Endothelial cell of umbilical vein (primary cell): ENCODE results near the gene GEMIN5. TPM values are rescaled to one million over a fixed set of nuclear protein-coding genes. Genes with fewer than 3 reads are reported as not detected.

Source experiments
- BruUV-seq: library from RNA; stranded (reverse); fragments of 400-500 nt; replicated peaks from 2 replicates; lab custom pipeline; 2021; lab: Mats Ljungman, UMichigan
- CTCF ChIA-PET: fragments of 300-600, 350-600 bp; sonication (Branson Sonifier 250); formaldehyde crosslinking; loops from one replicate; lab custom pipeline; 2021; ENCODE audit warnings: antibody characterized with exemption, inconsistent platforms; lab: Charles Lee
- POLR2A ChIA-PET: fragments of 300-600, 350-600 bp; sonication (Branson Sonifier 250); formaldehyde crosslinking; loops from one replicate; lab custom pipeline; 2021; ENCODE audit warnings: antibody characterized with exemption, inconsistent platforms; lab: Charles Lee
- DNase-seq: peaks from one replicate; pipeline ENCODE4 v3.0.0-alpha.2; 2011; ENCODE audit warnings: low read depth, low spot score
- FAIRE-seq: peaks from 2 replicates; lab custom pipeline; 2011; peaks lifted over from hg19 to GRCh38; lab: Jason Lieb, UNC
- H2AFZ ChIP-seq: 2 replicates; pipeline ENCODE4 v1.6.0; 2012; ENCODE audit warnings: low read depth, low read length, control low read depth, inconsistent platforms
- H3K27ac ChIP-seq: 2 replicates; pipeline ENCODE4 v1.5.1; 2011; ENCODE audit warnings: low read depth, mild to moderate bottlenecking, control low read depth, low read length, moderate library complexity; ENCODE audit not compliant: insufficient read depth
- H3K27me3 ChIP-seq, 2 experiments: 2 replicates each; pipeline versions ENCODE4 v1.6.0 to v1.6.1; 2011; ENCODE audit warnings: low read length in 2 of 2, mixed read lengths in 1 of 2; ENCODE audit not compliant: control insufficient read depth in 2 of 2, insufficient read depth in 2 of 2
- H3K36me3 ChIP-seq, 2 experiments: 2 replicates in 1 of 2; 3 replicates in 1 of 2; pipeline ENCODE4 v1.5.1; 2011; ENCODE audit warnings: low read length in 2 of 2, mild to moderate bottlenecking in 1 of 2, moderate library complexity in 1 of 2; ENCODE audit not compliant: control insufficient read depth in 2 of 2, insufficient read depth in 2 of 2; ENCODE audit errors: extremely low read depth in 1 of 2
- H3K4me1 ChIP-seq: 3 replicates; pipeline ENCODE4 v1.5.1; 2011; ENCODE audit warnings: mild to moderate bottlenecking, low read length; ENCODE audit not compliant: control insufficient read depth, insufficient read depth; ENCODE audit errors: extremely low read depth
- H3K4me2 ChIP-seq: 2 replicates; pipeline ENCODE4 v1.6.1; 2011; ENCODE audit warnings: low read length, control low read depth, mixed read lengths; ENCODE audit not compliant: insufficient read depth
- H3K4me3 ChIP-seq, 3 experiments: fragments of 200-600 bp in 1 of 3; sonication (generic), shearing (Covaris generic) in 1 of 3; replicated peaks in 1 of 3; 2 replicates each; pipeline ENCODE4 v1.5.1; 2011 to 2016; ENCODE audit warnings: control low read depth in 3 of 3, low read length in 3 of 3, mild to moderate bottlenecking in 2 of 3, inconsistent platforms in 1 of 3, low read depth in 1 of 3, moderate library complexity in 1 of 3; ENCODE audit not compliant: insufficient read depth in 1 of 3
- H3K79me2 ChIP-seq: 2 replicates; pipeline ENCODE4 v1.6.0; 2012; ENCODE audit warnings: low read length, inconsistent platforms; ENCODE audit not compliant: control insufficient read depth, insufficient read depth
- H3K9ac ChIP-seq: replicated peaks from 2 replicates; pipeline ENCODE3; 2011; ENCODE audit warnings: low read length, control low read depth; ENCODE audit not compliant: insufficient read depth; ENCODE audit errors: extremely low read depth
- H3K9me1 ChIP-seq: replicated peaks from 3 replicates; pipeline ENCODE4 v1.6.0; 2011; ENCODE audit warnings: mild to moderate bottlenecking, low read length; ENCODE audit not compliant: control insufficient read depth, insufficient read depth; ENCODE audit errors: extremely low read depth
- H3K9me3 ChIP-seq: replicated peaks from 2 replicates; pipeline ENCODE4 v1.5.1; 2012; ENCODE audit warnings: low read length, inconsistent platforms; ENCODE audit not compliant: control insufficient read depth, insufficient read depth
- H4K20me1 ChIP-seq: replicated peaks from 2 replicates; pipeline ENCODE3; 2011; ENCODE audit warnings: mild to moderate bottlenecking, low read length; ENCODE audit not compliant: control insufficient read depth, insufficient read depth; ENCODE audit errors: extremely low read depth
- CTCF ChIP-seq, 2 donors: IDR thresholded peaks; 1 replicate in 1 of 2; 2 replicates in 1 of 2; pipeline ENCODE4 v1.5.1; 2011; ENCODE audit warnings: low read length in 2 of 2, mild to moderate bottlenecking in 2 of 2, moderate library complexity in 2 of 2, control low read depth in 1 of 2, inconsistent platforms in 1 of 2, low read depth in 1 of 2; ENCODE audit not compliant: insufficient read depth in 1 of 2; ENCODE audit errors: extremely low read depth in 1 of 2
- EZH2 ChIP-seq: IDR thresholded peaks from 2 replicates; pipeline ENCODE4 v1.6.1; 2012; ENCODE audit warnings: borderline replicate concordance, low read depth, mild to moderate bottlenecking, moderate library complexity, low read length, inconsistent platforms; ENCODE audit not compliant: severe bottlenecking
- FOS ChIP-seq: IDR thresholded peaks from 2 replicates; pipeline ENCODE4 v1.6.1; 2011; ENCODE audit warnings: mild to moderate bottlenecking, low read length, moderate library complexity, borderline replicate concordance; ENCODE audit not compliant: insufficient read depth
- GATA2 ChIP-seq: IDR thresholded peaks from 2 replicates; pipeline ENCODE4 v1.7.0; 2011; ENCODE audit warnings: low read depth, mild to moderate bottlenecking, moderate library complexity, mixed read lengths, low read length; ENCODE audit not compliant: insufficient read length, insufficient read depth
- JUN ChIP-seq: IDR thresholded peaks from 2 replicates; pipeline ENCODE4 v1.6.1; 2011; ENCODE audit warnings: borderline replicate concordance, low read depth; ENCODE audit not compliant: insufficient read length, insufficient read depth
- MYC ChIP-seq: IDR thresholded peaks from one replicate; pipeline ENCODE4 v1.6.1; 2011; ENCODE audit warnings: mild to moderate bottlenecking, low read depth, low read length
- POLR2A ChIP-seq: IDR thresholded peaks from 2 replicates; pipeline ENCODE4 v1.6.1; 2012; ENCODE audit warnings: low read depth, mild to moderate bottlenecking, control low read depth, low read length
- POLR2AphosphoS5 ChIP-seq: IDR thresholded peaks from 2 replicates; pipeline ENCODE4 v1.6.1; 2012; ENCODE audit warnings: low read depth, mild to moderate bottlenecking, control low read depth, low read length, moderate library complexity; ENCODE audit not compliant: insufficient read depth
- dilution Hi-C: fragments of 300-500 bp; cut with MboI; formaldehyde crosslinking; loops from one replicate; pipeline ENCODE4 v1.15.0; 2019; ENCODE audit warnings: low sequenced_read_pairs; ENCODE audit not compliant: extremely low pct_ligation_motif_present
- intact Hi-C: fragments of 100-400 bp; cut with micrococcal nuclease; formaldehyde crosslinking; loops from one replicate; pipeline ENCODE4 v1.10.0; 2022
- polyA plus RNA-seq, 4 experiments: library from polyadenylated mRNA; depleted of rRNA in 3 of 4; stranded (reverse) in 3 of 4; unstranded in 1 of 4; fragments of >200 nt; gene quantifications; 2 replicates each; pipeline versions ENCODE4 v1.2.1 to v1.2.3, GENCODE V29; 2011 to 2012; ENCODE audit warnings: missing spikeins in 1 of 4
- total RNA-seq: library from RNA; stranded (reverse); gene quantifications from 2 replicates; pipeline ENCODE4 v1.2.3, GENCODE V29; 2021
- TF ChIP-seq, protein P1 (sequence below): IDR thresholded peaks from 2 replicates; pipeline ENCODE4 v1.6.1; 2011; ENCODE audit not compliant: insufficient read depth, insufficient read length

The GEMIN5 gene
- total and polyA plus RNA-seq, 2 donors (not counting 3 experiments of a cell fraction or from before 2014, with no cell fraction given) = 7.2 to 23.1 TPM

DNA sequence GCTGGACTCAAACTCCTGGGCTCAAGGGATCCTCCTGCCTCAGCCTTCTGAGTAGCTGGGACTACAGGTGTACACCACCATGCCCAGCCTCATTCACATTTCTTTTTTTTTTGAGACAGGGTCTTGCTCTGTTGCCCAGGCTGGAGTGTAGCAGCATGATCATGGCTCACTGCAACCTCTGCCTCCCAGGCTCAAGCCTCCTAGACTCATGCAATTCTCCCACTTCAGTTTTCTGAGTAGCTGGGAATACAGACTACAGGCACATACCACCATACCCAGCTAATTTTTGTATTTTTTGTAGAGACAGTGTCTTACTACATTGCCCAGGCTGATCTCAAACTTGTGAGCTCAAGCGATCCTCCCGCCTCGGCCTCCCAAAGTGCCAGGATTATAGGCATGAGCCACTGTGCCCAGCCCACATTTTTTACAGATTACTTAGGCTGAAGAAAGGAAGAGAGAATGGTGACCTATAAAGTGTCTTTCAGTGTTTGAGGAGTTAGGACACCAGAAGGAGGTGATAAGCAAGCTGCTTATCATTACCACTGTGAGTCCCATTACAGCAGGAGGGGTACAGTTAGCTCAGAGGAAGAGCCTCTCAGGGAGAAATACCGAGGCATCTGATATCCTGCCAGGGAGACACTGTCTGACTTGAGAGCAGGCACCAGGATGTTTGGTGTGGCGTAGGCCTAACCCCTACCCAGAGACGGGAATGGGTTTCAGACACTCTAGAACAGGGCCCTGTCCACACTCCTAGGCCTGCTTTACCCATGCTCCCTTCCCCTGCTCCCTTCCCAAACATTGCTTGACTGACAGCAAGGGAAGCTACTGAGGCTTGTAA, 97.4 kb downstream of the GEMIN5 start:
- intact Hi-C loops = no loop called here
- Histone ChIP-seq H3K27ac (no peak overlapping the region), H3K9me1 (no peaks in the 10 kb centered on the region), H3K36me3 (no peaks in the 10 kb centered on the region), H3K4me1 (peaks cover 9% of the 10 kb centered on the region), H3K9me3 (no peaks in the 10 kb centered on the region), H4K20me1 (no peaks in the 10 kb centered on the region), H2AFZ (no peak overlapping the region), H3K4me2 (no peak overlapping the region), H3K27me3 (no peaks in the 10 kb centered on the region), H3K9ac (no peak overlapping the region), H3K4me3 (no peak overlapping the region), H3K79me2 (no peaks in the 10 kb centered on the region)
- DNase-seq = no peak
- ChIA-PET POLR2A (no interaction called here), CTCF (interaction anchor here (1.1 to 2.5 kb wide), 2 partner anchors 10 to 13 kb away, joined by 3 to 9 read pairs; partner anchors contain the start of gene FAXDC2)
- TF ChIP-seq GATA2 (no peak), MYC (no peak), POLR2AphosphoS5 (no peak), JUN (no peak), CTCF (IDR thresholded peaks at IDR 0.05; ENCODE audit: extremely low read depth in 1 of 2, insufficient read depth in 1 of 2, low read depth in 1 of 2, low read length in 2 of 2) (no peak), FOS (no peak), POLR2A (no peak), EZH2 (no peak)
- TF ChIP-seq, protein P1, sequence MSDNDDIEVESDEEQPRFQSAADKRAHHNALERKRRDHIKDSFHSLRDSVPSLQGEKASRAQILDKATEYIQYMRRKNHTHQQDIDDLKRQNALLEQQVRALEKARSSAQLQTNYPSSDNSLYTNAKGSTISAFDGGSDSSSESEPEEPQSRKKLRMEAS = no peak
- no peak for FAIRE-seq
- BruUV-seq = no TSS peak
- dilution Hi-C loops = no loop called here

Other genes starting within 250 kb of the GEMIN5 start
- gene LARP1, start 182.8 kb downstream of the GEMIN5 start, total RNA-seq = 227 and 252 TPM in 2 replicates
- gene LARP1, start 182.8 kb downstream of the GEMIN5 start, polyA plus RNA-seq = 57.1 and 70.4 TPM in 2 replicates
- 5.8 and 8.3 TPM in 2 replicates for gene FAXDC2, start 87.6 kb downstream of the GEMIN5 start, total RNA-seq
- gene FAXDC2, start 87.6 kb downstream of the GEMIN5 start, polyA plus RNA-seq = 12.0 and 13.4 TPM in 2 replicates
- gene CNOT8, start 79.6 kb downstream of the GEMIN5 start, total RNA-seq = 53.7 and 57.0 TPM in 2 replicates
- gene CNOT8, start 79.6 kb downstream of the GEMIN5 start, polyA plus RNA-seq = 34.6 and 42.6 TPM in 2 replicates
- gene MRPL22, start 2.9 kb upstream of the GEMIN5 start, total RNA-seq = 90.8 and 112 TPM in 2 replicates
- 65.6 and 66.9 TPM in 2 replicates for gene MRPL22, start 2.9 kb upstream of the GEMIN5 start, polyA plus RNA-seq
- 0.14 and 0.44 TPM in 2 replicates for gene KIF4B, start 75.5 kb upstream of the GEMIN5 start, total RNA-seq
- gene KIF4B, start 75.5 kb upstream of the GEMIN5 start, polyA plus RNA-seq = 0.03 TPM in 1 of 2 replicates, not detected in the other